Activated T-helper 2 cell treated with anti-CD3 and anti-CD28 coated beads, Interferon-gamma antibody, Interleukin-2, Interleukin-4, amounts not matched to agents 10 μg/mL and 5 μg/mL and 100 μg/mL, durations not matched to agents 14 hours and 24 hours and 36 hours (primary cell): Measurements from ENCODE around the gene MAGIX. TPM values are rescaled to one million over a fixed set of nuclear protein-coding genes. Genes with fewer than 3 reads are reported as not detected.
"Not testable (repeated sequence)": the region's sequence is repeated elsewhere in the genome, so short reads cannot be mapped to it uniquely, and the experiment has no call there.

ENCODE experiments used
- DNase-seq: peaks from one replicate; pipeline ENCODE4 v3.0.0; 2021; ENCODE audit warnings: low spot score
- H3K27ac Mint-ChIP-seq: one replicate; pipeline ENCODE4 v1.8.0; 2021; ENCODE audit warnings: mixed read lengths
- H3K27me3 Mint-ChIP-seq: one replicate; pipeline ENCODE4 v1.8.0; 2021; ENCODE audit warnings: low read depth, mixed read lengths
- H3K36me3 Mint-ChIP-seq: one replicate; pipeline ENCODE4 v1.8.0; 2021; ENCODE audit warnings: low read depth, mixed read lengths
- H3K4me1 Mint-ChIP-seq: one replicate; pipeline ENCODE4 v1.8.0; 2021; ENCODE audit warnings: low read depth, mixed read lengths
- H3K4me3 Mint-ChIP-seq: one replicate; pipeline ENCODE4 v1.8.0; 2021; ENCODE audit warnings: low read depth, mild to moderate bottlenecking, moderate library complexity, mixed read lengths
- H3K9me3 Mint-ChIP-seq: one replicate; pipeline ENCODE4 v1.8.0; 2021; ENCODE audit warnings: mixed read lengths
- intact Hi-C: fragments of 100-400 bp; cut with micrococcal nuclease; formaldehyde crosslinking; loops from one replicate; pipeline ENCODE4 v1.15.1; 2023
- total RNA-seq: library from RNA; stranded (reverse); gene quantifications from 2 replicates; pipeline ENCODE4 v1.2.3, GENCODE V29; 2022

MAGIX gene
- 1.6 and 2.1 TPM in 2 replicates for total RNA-seq

- no peak for DNase-seq
- Mint-ChIP-seq H3K36me3 (no peaks in the 10 kb centered on the region), H3K4me1 (peaks cover 20% of the 10 kb centered on the region), H3K27me3 (no peaks in the 10 kb centered on the region), H3K9me3 (no peaks in the 10 kb centered on the region), H3K27ac (peak within 1 kb of the TSS; percentile 33), H3K4me3 (peak within 1 kb of the TSS; percentile 61)
- intact Hi-C loops, result loop anchor here (10.0 kb wide), 2 partner anchors 58 to 358 kb away; partner anchors contain the start of gene HDAC6
Observed at GRCh38 chrX:49162620-49163019, at the start of gene MAGIX. Gene MAGIX, plus strand, starts transcription at chrX:49162758. Its CDS starts 132 bp downstream, at chrX:49162890.

GRCh38 chrX:49116076-49116475 is 46.5 kb upstream of the MAGIX start:
- H3K4me3 Mint-ChIP-seq, result no peak overlapping the region
- no peak for DNase-seq
- H3K4me1 Mint-ChIP-seq, result peaks cover 14% of the 10 kb centered on the region
- H3K36me3 Mint-ChIP-seq, result peaks cover 49% of the 10 kb centered on the region
- intact Hi-C loops, result no loop called here
- H3K27me3 Mint-ChIP-seq, result no peaks in the 10 kb centered on the region
- no peak overlapping the region for H3K27ac Mint-ChIP-seq
- H3K9me3 Mint-ChIP-seq, result no peaks in the 10 kb centered on the region

GRCh38 chrX:49116716-49117115 is 45.8 kb upstream of the MAGIX start:
- peak overlapping the region; percentile 22 for H3K4me3 Mint-ChIP-seq
- peaks cover 55% of the 10 kb centered on the region for H3K36me3 Mint-ChIP-seq
- H3K27ac Mint-ChIP-seq, result no peak overlapping the region

GRCh38 chrX:49117581-49117980 is 45.0 kb upstream of the MAGIX start:
- Mint-ChIP-seq H3K4me3 (peak overlapping the region; percentile 77), H3K9me3 (no peaks in the 10 kb centered on the region), H3K27me3 (no peaks in the 10 kb centered on the region), H3K4me1 (peaks cover 21% of the 10 kb centered on the region), H3K36me3 (peaks cover 53% of the 10 kb centered on the region), H3K27ac (peak overlapping the region; percentile 85)
- DNase-seq, result no peak
- intact Hi-C loops, result no loop called here

More at GRCh38 chrX:49116716-49117115, 45.8 kb upstream of the MAGIX start:
- H3K9me3 Mint-ChIP-seq, result no peaks in the 10 kb centered on the region
- intact Hi-C loops, result no loop called here
- peaks cover 14% of the 10 kb centered on the region for H3K4me1 Mint-ChIP-seq
- H3K27me3 Mint-ChIP-seq, result no peaks in the 10 kb centered on the region
- DNase-seq, result no peak

GRCh38 chrX:49120091-49120490 is 42.5 kb upstream of the MAGIX start:
- Mint-ChIP-seq H3K27ac (peak overlapping the region; percentile 50), H3K27me3 (no peaks in the 10 kb centered on the region), H3K4me1 (peaks cover 32% of the 10 kb centered on the region), H3K36me3 (peaks cover 55% of the 10 kb centered on the region), H3K4me3 (peak overlapping the region; percentile 11), H3K9me3 (no peaks in the 10 kb centered on the region)
- intact Hi-C loops, result no loop called here
- no peak for DNase-seq

- H3K27ac Mint-ChIP-seq, result peak overlapping the region; percentile 94
- peak overlapping the region; percentile 98 for H3K4me3 Mint-ChIP-seq
- peaks cover 30% of the 10 kb centered on the region for H3K4me1 Mint-ChIP-seq
- DNase-seq, result no peak
- H3K9me3 Mint-ChIP-seq, result no peaks in the 10 kb centered on the region
- peaks cover 36% of the 10 kb centered on the region for H3K36me3 Mint-ChIP-seq
- intact Hi-C loops, result no loop called here
- no peaks in the 10 kb centered on the region for H3K27me3 Mint-ChIP-seq
Observed at GRCh38 chrX:49122499-49122898, 40.1 kb upstream of the MAGIX start.

GRCh38 chrX:49127742-49128258 is 34.8 kb upstream of the MAGIX start:
- DNase-seq, H3K9me3 Mint-ChIP-seq, H3K27me3 Mint-ChIP-seq, intact Hi-C loops, H3K27ac Mint-ChIP-seq, H3K36me3 Mint-ChIP-seq, H3K4me3 Mint-ChIP-seq: not testable (repeated sequence)
- H3K4me1 Mint-ChIP-seq, result peaks cover 11% of the 10 kb centered on the region

GRCh38 chrX:49129427-49129826 is 33.1 kb upstream of the MAGIX start:
- Mint-ChIP-seq H3K9me3 (no peaks in the 10 kb centered on the region), H3K27me3 (no peaks in the 10 kb centered on the region), H3K4me3 (no peak overlapping the region), H3K4me1 (no peaks in the 10 kb centered on the region), H3K27ac (no peak overlapping the region), H3K36me3 (no peaks in the 10 kb centered on the region)
- DNase-seq, result no peak
- intact Hi-C loops, result no loop called here

GRCh38 chrX:49132275-49132674 is 30.3 kb upstream of the MAGIX start:
- H3K27me3 Mint-ChIP-seq, DNase-seq, intact Hi-C loops, H3K27ac Mint-ChIP-seq, H3K9me3 Mint-ChIP-seq, H3K4me3 Mint-ChIP-seq, H3K36me3 Mint-ChIP-seq, H3K4me1 Mint-ChIP-seq: not testable (repeated sequence)

- no peaks in the 10 kb centered on the region for H3K27me3 Mint-ChIP-seq
- no peak overlapping the region for H3K27ac Mint-ChIP-seq
- H3K36me3 Mint-ChIP-seq, result no peaks in the 10 kb centered on the region
Observed at GRCh38 chrX:49133759-49134158, 28.8 kb upstream of the MAGIX start.

GRCh38 chrX:49137492-49137891 is 25.1 kb upstream of the MAGIX start:
- no peak for DNase-seq
- Mint-ChIP-seq H3K4me3 (no peak overlapping the region), H3K4me1 (no peaks in the 10 kb centered on the region), H3K9me3 (peaks cover 14% of the 10 kb centered on the region), H3K36me3 (peaks cover 5% of the 10 kb centered on the region), H3K27me3 (no peaks in the 10 kb centered on the region), H3K27ac (no peak overlapping the region)
- intact Hi-C loops, result no loop called here

More at GRCh38 chrX:49133759-49134158, 28.8 kb upstream of the MAGIX start:
- Mint-ChIP-seq H3K4me1 (no peaks in the 10 kb centered on the region), H3K9me3 (no peaks in the 10 kb centered on the region), H3K4me3 (no peak overlapping the region)
- DNase-seq, result no peak
- intact Hi-C loops, result no loop called here

- H3K9me3 Mint-ChIP-seq, result peaks cover 14% of the 10 kb centered on the region
- DNase-seq, result no peak
- no peak overlapping the region for H3K4me3 Mint-ChIP-seq
- H3K27ac Mint-ChIP-seq, result no peak overlapping the region
- no peaks in the 10 kb centered on the region for H3K4me1 Mint-ChIP-seq
- intact Hi-C loops, result no loop called here
- H3K27me3 Mint-ChIP-seq, result no peaks in the 10 kb centered on the region
- peaks cover 5% of the 10 kb centered on the region for H3K36me3 Mint-ChIP-seq
Observed at GRCh38 chrX:49139713-49140112, 22.8 kb upstream of the MAGIX start.

- H3K4me3 Mint-ChIP-seq, H3K27me3 Mint-ChIP-seq, H3K27ac Mint-ChIP-seq, H3K4me1 Mint-ChIP-seq, DNase-seq, intact Hi-C loops, H3K36me3 Mint-ChIP-seq: not testable (repeated sequence)
- H3K9me3 Mint-ChIP-seq, result peaks cover 14% of the 10 kb centered on the region
Observed at GRCh38 chrX:49142264-49142663, 20.3 kb upstream of the MAGIX start.

GRCh38 chrX:49143154-49143553 is 19.4 kb upstream of the MAGIX start:
- H3K4me1 Mint-ChIP-seq, H3K27me3 Mint-ChIP-seq, H3K4me3 Mint-ChIP-seq, DNase-seq, H3K27ac Mint-ChIP-seq, intact Hi-C loops, H3K36me3 Mint-ChIP-seq: not testable (repeated sequence)
- H3K9me3 Mint-ChIP-seq, result peaks cover 14% of the 10 kb centered on the region
